Left ventricle myocardium inferior (tissue), 1 donor: ENCODE results near the gene PLPP2. TPM values are rescaled to one million over a fixed set of nuclear protein-coding genes. Genes with fewer than 3 reads are reported as not detected.
A peak's percentile ranks its signal among the peaks of the same experiment; 100 is the strongest.

Experiments
- DNase-seq: peaks from one replicate; pipeline ENCODE4 v3.0.0-alpha.2; 2020
- H3K27ac ChIP-seq: fragments of 200-600 bp; replicated peaks from 2 replicates; pipeline ENCODE4 v1.8.0; 2021
- H3K27me3 ChIP-seq: fragments of 200-600 bp; 2 replicates; pipeline ENCODE4 v1.8.0; 2021; ENCODE audit warnings: low read depth
- H3K36me3 ChIP-seq: fragments of 200-600 bp; 2 replicates; pipeline ENCODE4 v1.8.0; 2021
- H3K4me1 ChIP-seq: fragments of 200-600 bp; 2 replicates; pipeline ENCODE4 v1.8.0; 2021
- H3K4me3 ChIP-seq: fragments of 200-600 bp; 2 replicates; pipeline ENCODE4 v1.8.0; 2021; ENCODE audit warnings: mild to moderate bottlenecking, moderate library complexity
- H3K9me3 ChIP-seq: fragments of 200-600 bp; replicated peaks from 2 replicates; pipeline ENCODE4 v1.8.0; 2021
- CTCF ChIP-seq: fragments of 200-600 bp; IDR thresholded peaks from 2 replicates; pipeline ENCODE4 v1.8.0; 2021; ENCODE audit warnings: antibody characterized with exemption, mild to moderate bottlenecking, borderline replicate concordance
- intact Hi-C: fragments of 100-400 bp; cut with micrococcal nuclease; formaldehyde crosslinking; loops from one replicate; pipeline ENCODE4 v1.11.0; 2022
- total RNA-seq: library from RNA; stranded (reverse); fragmentation: NEBNext Ultra II Directional; extraction: Animal tissue kit (Norgen Biotek cat#: 25700); gene quantifications from one replicate; pipeline ENCODE4 v1.2.1, GENCODE V29; 2021
- donor health status: DM: no; HTN: yes; CAD: no; lungs with severe emphysema.

PLPP2 gene
- total RNA-seq, 1 donor from 2014 or later, result not detected

GRCh38 chr19:324716-325115 lies 33.5 kb upstream of the PLPP2 start:
- no peak for DNase-seq
- no peak for TF ChIP-seq CTCF
- H3K4me3 ChIP-seq, result no peak overlapping the region
- peaks cover 92% of the 10 kb centered on the region for H3K36me3 ChIP-seq
- peaks cover 16% of the 10 kb centered on the region for H3K9me3 ChIP-seq
- no peak overlapping the region for H3K27ac ChIP-seq
- H3K27me3 ChIP-seq, result no peaks in the 10 kb centered on the region
- peaks cover 5% of the 10 kb centered on the region for H3K4me1 ChIP-seq
- intact Hi-C loops, result no loop called here

GRCh38 chr19:322616-323015 lies 31.4 kb upstream of the PLPP2 start:
- no peak for TF ChIP-seq CTCF
- Histone ChIP-seq H3K36me3 (peaks cover 84% of the 10 kb centered on the region), H3K9me3 (peaks cover 17% of the 10 kb centered on the region), H3K4me1 (peaks cover 5% of the 10 kb centered on the region), H3K4me3 (no peak overlapping the region), H3K27me3 (no peaks in the 10 kb centered on the region), H3K27ac (no peak overlapping the region)
- intact Hi-C loops, result no loop called here
- DNase-seq, result no peak

GRCh38 chr19:318509-318774 lies 27.2 kb upstream of the PLPP2 start:
- Histone ChIP-seq H3K36me3 (peaks cover 90% of the 10 kb centered on the region), H3K4me1 (peaks cover 18% of the 10 kb centered on the region), H3K4me3 (no peak overlapping the region), H3K27me3 (no peaks in the 10 kb centered on the region), H3K9me3 (peaks cover 18% of the 10 kb centered on the region), H3K27ac (peak overlapping the region; percentile 75)
- intact Hi-C loops, result no loop called here
- no peak for TF ChIP-seq CTCF
- no peak for DNase-seq

GRCh38 chr19:317710-318508 lies 26.7 kb upstream of the PLPP2 start:
- DNase-seq, result no peak
- no peaks in the 10 kb centered on the region for H3K27me3 ChIP-seq
- intact Hi-C loops, result no loop called here
- H3K27ac ChIP-seq, result peak overlapping the region; percentile 75
- no peak for TF ChIP-seq CTCF
- H3K9me3 ChIP-seq, result peaks cover 18% of the 10 kb centered on the region
- peaks cover 90% of the 10 kb centered on the region for H3K36me3 ChIP-seq
- H3K4me3 ChIP-seq, result no peak overlapping the region
- H3K4me1 ChIP-seq, result peaks cover 21% of the 10 kb centered on the region

GRCh38 chr19:315811-316210 lies 24.6 kb upstream of the PLPP2 start:
- intact Hi-C loops, result no loop called here
- Histone ChIP-seq H3K9me3 (peaks cover 15% of the 10 kb centered on the region), H3K36me3 (peaks cover 83% of the 10 kb centered on the region), H3K4me1 (peaks cover 21% of the 10 kb centered on the region), H3K4me3 (no peak overlapping the region), H3K27ac (peak overlapping the region; percentile 69), H3K27me3 (no peaks in the 10 kb centered on the region)
- DNase-seq, result no peak
- no peak for TF ChIP-seq CTCF
